Glomerular endothelial cell (primary cell): Measurements from ENCODE around the gene ZBTB43. TPM values are rescaled to one million over a fixed set of nuclear protein-coding genes. Genes with fewer than 3 reads are reported as not detected.

Source experiments
- DNase-seq: peaks from one replicate; pipeline ENCODE4 v3.0.0-alpha.2; 2011; ENCODE audit warnings: low read depth, low spot score; ENCODE audit errors: extremely low read depth
- total RNA-seq: library from RNA; depleted of rRNA; stranded (reverse); fragments of >200 nt; gene quantifications from 2 replicates; pipeline ENCODE4 v1.2.3, GENCODE V29; 2015

The ZBTB43 gene
- total RNA-seq, 1 donor from 2014 or later: 7.1 TPM

GRCh38 chr9:126882746-126883145 is 77.9 kb downstream of the ZBTB43 start:
- DNase-seq: no peak

GRCh38 chr9:126883636-126884035 is 78.8 kb downstream of the ZBTB43 start:
- no peak for DNase-seq

GRCh38 chr9:126885131-126885641 is 80.3 kb downstream of the ZBTB43 start:
- DNase-seq: peak; percentile 37

- DNase-seq: no peak
Measured at GRCh38 chr9:126886034-126886822, 81.4 kb downstream of the ZBTB43 start.

DNA sequence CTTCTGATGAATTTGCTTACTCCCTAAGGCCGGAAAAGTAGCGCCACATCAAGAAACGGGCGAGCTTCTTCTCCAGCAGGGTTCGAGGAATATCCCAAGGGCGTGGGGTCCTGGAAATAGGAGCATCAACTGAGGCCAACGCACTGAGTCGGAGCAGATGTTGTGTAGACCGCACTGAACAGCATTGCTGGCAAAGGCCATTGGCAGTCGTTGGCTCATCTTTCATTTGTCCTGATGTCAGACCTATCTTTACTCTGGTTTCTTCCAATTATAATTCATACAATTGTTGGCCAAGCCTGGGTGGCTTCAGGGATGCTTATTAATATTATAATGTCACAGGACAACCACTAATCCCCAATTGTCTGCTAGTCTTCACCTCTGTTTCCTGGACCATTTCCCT is 82.1 kb downstream of the ZBTB43 start:
- DNase-seq: no peak

Other genes starting within 250 kb of the ZBTB43 start
- gene LMX1B, start 191.1 kb upstream of the ZBTB43 start, total RNA-seq: 0.10 and 0.64 TPM in 2 replicates
- 6.7 and 12.8 TPM in 2 replicates for gene ZBTB34, start 55.6 kb downstream of the ZBTB43 start, total RNA-seq
- 5.9 and 7.2 TPM in 2 replicates for gene RALGPS1, start 109.7 kb downstream of the ZBTB43 start, total RNA-seq